DND-41 (cell line): Measurements from ENCODE around the gene CLNS1A.

ENCODE experiments used
- EZH2 ChIP-seq: IDR thresholded peaks from 3 replicates; pipeline ENCODE4 v1.6.1; 2012; ENCODE audit warnings: borderline replicate concordance, low read depth, mild to moderate bottlenecking, moderate library complexity, low read length, inconsistent platforms; ENCODE audit not compliant: severe bottlenecking
- TF ChIP-seq, protein P1 (sequence below): IDR thresholded peaks from 2 replicates; pipeline ENCODE4 v1.5.1; 2012; ENCODE audit warnings: borderline replicate concordance, low read length, moderate library complexity, mild to moderate bottlenecking; ENCODE audit not compliant: poor library complexity, severe bottlenecking; ENCODE audit errors: extremely low read depth

DNA sequence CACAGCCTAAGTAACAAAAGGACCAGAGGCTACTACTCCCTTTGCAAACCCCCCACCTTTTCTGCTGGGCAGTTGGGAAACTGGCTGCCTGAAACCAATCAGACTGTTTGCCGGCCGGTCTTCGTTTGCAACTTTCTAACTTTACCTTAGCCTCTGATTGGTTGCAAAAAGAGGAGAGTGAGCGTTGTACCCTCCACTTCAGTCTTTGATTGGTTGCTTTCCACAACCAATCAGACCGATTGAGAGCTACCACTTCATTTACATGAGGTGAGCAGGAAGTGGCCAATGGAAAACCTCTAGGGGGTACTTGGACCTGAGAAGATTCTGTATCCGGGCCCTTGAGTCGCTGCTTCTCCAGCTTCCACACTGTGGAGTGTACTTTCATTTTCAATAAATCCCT is 18.8 kb upstream of the CLNS1A start:
- TF ChIP-seq, protein P1, sequence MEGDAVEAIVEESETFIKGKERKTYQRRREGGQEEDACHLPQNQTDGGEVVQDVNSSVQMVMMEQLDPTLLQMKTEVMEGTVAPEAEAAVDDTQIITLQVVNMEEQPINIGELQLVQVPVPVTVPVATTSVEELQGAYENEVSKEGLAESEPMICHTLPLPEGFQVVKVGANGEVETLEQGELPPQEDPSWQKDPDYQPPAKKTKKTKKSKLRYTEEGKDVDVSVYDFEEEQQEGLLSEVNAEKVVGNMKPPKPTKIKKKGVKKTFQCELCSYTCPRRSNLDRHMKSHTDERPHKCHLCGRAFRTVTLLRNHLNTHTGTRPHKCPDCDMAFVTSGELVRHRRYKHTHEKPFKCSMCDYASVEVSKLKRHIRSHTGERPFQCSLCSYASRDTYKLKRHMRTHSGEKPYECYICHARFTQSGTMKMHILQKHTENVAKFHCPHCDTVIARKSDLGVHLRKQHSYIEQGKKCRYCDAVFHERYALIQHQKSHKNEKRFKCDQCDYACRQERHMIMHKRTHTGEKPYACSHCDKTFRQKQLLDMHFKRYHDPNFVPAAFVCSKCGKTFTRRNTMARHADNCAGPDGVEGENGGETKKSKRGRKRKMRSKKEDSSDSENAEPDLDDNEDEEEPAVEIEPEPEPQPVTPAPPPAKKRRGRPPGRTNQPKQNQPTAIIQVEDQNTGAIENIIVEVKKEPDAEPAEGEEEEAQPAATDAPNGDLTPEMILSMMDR: no peak
- TF ChIP-seq EZH2: no peak
